Small intestine (tissue), 7 donors: Measurements from ENCODE around the gene TSKU. TPM values are rescaled to one million over a fixed set of nuclear protein-coding genes. Genes with fewer than 3 reads are reported as not detected.

Experiments used
- DNase-seq, 2 donors: peaks; one replicate each; pipeline versions ENCODE4 v3.0.0 to v3.0.0-alpha.2; 2013
- FAIRE-seq: peaks from 2 replicates; lab custom pipeline; 2012; peaks lifted over from hg19 to GRCh38; lab: Jason Lieb, UNC
- H3K27ac ChIP-seq, 3 donors: one replicate each; pipeline ENCODE4 v1.5.1; 2013; ENCODE audit warnings: low read length in 2 of 3, mild to moderate bottlenecking in 2 of 3, control low read depth in 1 of 3, inconsistent platforms in 1 of 3, low read depth in 1 of 3, moderate library complexity in 1 of 3
- H3K27me3 ChIP-seq, 3 donors: one replicate each; pipeline ENCODE4 v1.6.1; 2013; ENCODE audit warnings: low read length in 3 of 3, inconsistent platforms in 1 of 3; ENCODE audit not compliant: control insufficient read depth in 3 of 3, insufficient read depth in 3 of 3
- H3K36me3 ChIP-seq, 3 donors: one replicate each; pipeline ENCODE4 v1.6.1; 2013; ENCODE audit warnings: low read length in 3 of 3, inconsistent platforms in 1 of 3, low read depth in 1 of 3, mild to moderate bottlenecking in 1 of 3, moderate library complexity in 1 of 3; ENCODE audit not compliant: control insufficient read depth in 3 of 3, insufficient read depth in 2 of 3
- H3K4me1 ChIP-seq, 3 donors: one replicate each; pipeline ENCODE4 v1.6.1; 2013; ENCODE audit warnings: low read length in 2 of 3, inconsistent platforms in 1 of 3, low read depth in 1 of 3, mild to moderate bottlenecking in 1 of 3, moderate library complexity in 1 of 3; ENCODE audit not compliant: control insufficient read depth in 3 of 3, insufficient read depth in 2 of 3
- H3K4me3 ChIP-seq, 3 donors: one replicate each; pipeline ENCODE4 v1.5.1; 2013; ENCODE audit warnings: low read length in 3 of 3, control low read depth in 1 of 3, inconsistent platforms in 1 of 3, low read depth in 1 of 3, mild to moderate bottlenecking in 1 of 3, moderate library complexity in 1 of 3
- H3K9me3 ChIP-seq, 2 donors: one replicate each; pipeline ENCODE4 v1.6.1; 2013; ENCODE audit warnings: low read depth in 1 of 2, low read length in 1 of 2; ENCODE audit not compliant: control insufficient read depth in 2 of 2, insufficient read depth in 1 of 2
- WGBS, 3 donors: extraction: QIAGEN DNeasy Blood & Tissue Kit; methylation state at CpG; one replicate each; pipeline ENCODE4 v1.1.7; 2013; 5-methylcytosine and 5-hydroxymethylcytosine counted together
- polyA plus RNA-seq, 4 donors: library from polyadenylated mRNA; stranded (reverse) in 3 of 4; unstranded in 1 of 4; fragments of 200-250 nt in 3 of 4; fragments of 120-200 nt in 1 of 4; gene quantifications; one replicate each; pipeline versions ENCODE4 v1.2.1 to v1.2.3, GENCODE V29; 2013
- donor health status: healthy with polysubstance abuse.
- donor health status: control.
- donor health status: control.
- donor health status: Bipolar disorder and iron deficiency.
- donor health status: healthy.

The TSKU gene
- polyA plus RNA-seq, 4 donors, result 21.9 to 42.7 (median 26.2) TPM

- FAIRE-seq, result no peak
- H3K4me1 ChIP-seq, result peaks cover 0 to 53% (median 16%) of the 10 kb centered on the region in 3 donors
- no peak overlapping the region for H3K4me3 ChIP-seq
- no peak for DNase-seq
- peaks cover 0 to 12% of the 10 kb centered on the region in 2 donors for H3K9me3 ChIP-seq
- 78 to 86% (median 85%) methylated on average over 21 of the region's 21 CpGs for WGBS, 3 donors
- peak overlapping the region in 2 of 3 donors; percentile 0 to 73 for H3K27ac ChIP-seq
- no peaks in the 10 kb centered on the region for H3K27me3 ChIP-seq
- peaks cover 0 to 51% (median 2%) of the 10 kb centered on the region in 3 donors for H3K36me3 ChIP-seq
These were observed 12.3 kb downstream of the TSKU start for GRCh38 chr11:76795290-76795935.

- Histone ChIP-seq H3K4me3 (no peak overlapping the region), H3K27ac (peak overlapping the region in 2 of 3 donors; percentile 52 to 73), H3K36me3 (peaks cover 0 to 51% (median 2%) of the 10 kb centered on the region in 3 donors), H3K27me3 (no peaks in the 10 kb centered on the region), H3K9me3 (peaks cover 0 to 12% of the 10 kb centered on the region in 2 donors), H3K4me1 (peaks cover 0 to 58% (median 15%) of the 10 kb centered on the region in 3 donors)
- 88 to 91% (median 90%) methylated on average over 26 of the region's 26 CpGs for WGBS, 3 donors
- DNase-seq, result no peak
- FAIRE-seq, result no peak
These were observed 12.8 kb downstream of the TSKU start for GRCh38 chr11:76795936-76796441.

GRCh38 chr11:76796511-76797198 lies 13.5 kb downstream of the TSKU start:
- Histone ChIP-seq H3K4me3 (no peak overlapping the region), H3K27ac (peak overlapping the region in 2 of 3 donors; percentile 52 to 73), H3K4me1 (peaks cover 3 to 58% (median 15%) of the 10 kb centered on the region in 3 donors), H3K27me3 (no peaks in the 10 kb centered on the region), H3K36me3 (peaks cover 0 to 48% (median 2%) of the 10 kb centered on the region in 3 donors), H3K9me3 (peaks cover 0 to 6% of the 10 kb centered on the region in 2 donors)
- peak; percentile 59 to 90 for DNase-seq
- 51 to 75% (median 63%) methylated on average over 20 of the region's 20 CpGs for WGBS, 3 donors
- FAIRE-seq, result no peak

- H3K4me3 ChIP-seq, result no peak overlapping the region
- DNase-seq, result no peak
- peak overlapping the region in 2 of 3 donors; percentile 11 to 73 for H3K27ac ChIP-seq
- H3K9me3 ChIP-seq, result peaks cover 0 to 3% of the 10 kb centered on the region in 2 donors
- H3K4me1 ChIP-seq, result peaks cover 3 to 58% (median 15%) of the 10 kb centered on the region in 3 donors
- no peaks in the 10 kb centered on the region for H3K27me3 ChIP-seq
- FAIRE-seq, result no peak
- peaks cover 0 to 48% (median 2%) of the 10 kb centered on the region in 3 donors for H3K36me3 ChIP-seq
- WGBS, 3 donors, result 82 to 91% (median 85%) methylated on average over 11 of the region's 11 CpGs
These were observed 14.4 kb downstream of the TSKU start for GRCh38 chr11:76797341-76798201.

- Histone ChIP-seq H3K27me3 (no peaks in the 10 kb centered on the region), H3K27ac (peak overlapping the region in 2 of 3 donors; percentile 11 to 50), H3K4me3 (no peak overlapping the region), H3K36me3 (peaks cover 0 to 48% (median 2%) of the 10 kb centered on the region in 3 donors), H3K9me3 (no peaks in the 10 kb centered on the region), H3K4me1 (peaks cover 3 to 52% (median 11%) of the 10 kb centered on the region in 3 donors)
- WGBS, 3 donors, result 29 to 76% (median 55%) methylated on average over 5 of the region's 5 CpGs
- DNase-seq, result peak; percentile 30 to 70
- FAIRE-seq, result no peak
These were observed 15.0 kb downstream of the TSKU start for GRCh38 chr11:76798202-76798581.

- Histone ChIP-seq H3K9me3 (no peaks in the 10 kb centered on the region), H3K27ac (peak overlapping the region in 2 of 3 donors; percentile 11 to 50), H3K4me1 (peaks cover 3 to 48% (median 8%) of the 10 kb centered on the region in 3 donors), H3K27me3 (no peaks in the 10 kb centered on the region), H3K36me3 (peaks cover 0 to 48% (median 2%) of the 10 kb centered on the region in 3 donors), H3K4me3 (peak overlapping the region in 1 of 3 donors; percentile 8)
- 64 to 70% (median 69%) methylated on average over 9 of the region's 9 CpGs for WGBS, 3 donors
- FAIRE-seq, result no peak
- no peak for DNase-seq
These were observed 15.5 kb downstream of the TSKU start for GRCh38 chr11:76798671-76799065.

GRCh38 chr11:76799066-76799804 lies 16.1 kb downstream of the TSKU start:
- peak overlapping the region in 2 of 3 donors; percentile 11 to 50 for H3K27ac ChIP-seq
- H3K9me3 ChIP-seq, result no peaks in the 10 kb centered on the region
- DNase-seq (peak; percentile 82 to 90), FAIRE-seq (no peak)
- WGBS, 3 donors, result 8 to 13% (median 9%) methylated on average over 27 to 47 of the region's 47 CpGs
- H3K36me3 ChIP-seq, result peaks cover 0 to 47% (median 2%) of the 10 kb centered on the region in 3 donors
- peak overlapping the region in 1 of 3 donors; percentile 19 for H3K4me3 ChIP-seq
- H3K4me1 ChIP-seq, result peaks cover 3 to 42% (median 7%) of the 10 kb centered on the region in 3 donors
- no peaks in the 10 kb centered on the region for H3K27me3 ChIP-seq
